ENCODE results near the gene PDS5A. TPM values are rescaled to one million over a fixed set of nuclear protein-coding genes. Genes with fewer than 3 reads are reported as not detected.

Gene PDS5A
- total and polyA plus RNA-seq, 2 of the 13 experiments (the other 11 are each of a cell fraction or from before 2014, with no cell fraction given) = 31.8 to 57.0 TPM

- TF ChIP-seq ZNF609 (CRISPR knock-in tag; IDR thresholded peaks at IDR 0.05; ENCODE audit: borderline replicate concordance) = peak; percentile 46; the same call in 1 of the 2 replicates
- TF ChIP-seq, protein P1, sequence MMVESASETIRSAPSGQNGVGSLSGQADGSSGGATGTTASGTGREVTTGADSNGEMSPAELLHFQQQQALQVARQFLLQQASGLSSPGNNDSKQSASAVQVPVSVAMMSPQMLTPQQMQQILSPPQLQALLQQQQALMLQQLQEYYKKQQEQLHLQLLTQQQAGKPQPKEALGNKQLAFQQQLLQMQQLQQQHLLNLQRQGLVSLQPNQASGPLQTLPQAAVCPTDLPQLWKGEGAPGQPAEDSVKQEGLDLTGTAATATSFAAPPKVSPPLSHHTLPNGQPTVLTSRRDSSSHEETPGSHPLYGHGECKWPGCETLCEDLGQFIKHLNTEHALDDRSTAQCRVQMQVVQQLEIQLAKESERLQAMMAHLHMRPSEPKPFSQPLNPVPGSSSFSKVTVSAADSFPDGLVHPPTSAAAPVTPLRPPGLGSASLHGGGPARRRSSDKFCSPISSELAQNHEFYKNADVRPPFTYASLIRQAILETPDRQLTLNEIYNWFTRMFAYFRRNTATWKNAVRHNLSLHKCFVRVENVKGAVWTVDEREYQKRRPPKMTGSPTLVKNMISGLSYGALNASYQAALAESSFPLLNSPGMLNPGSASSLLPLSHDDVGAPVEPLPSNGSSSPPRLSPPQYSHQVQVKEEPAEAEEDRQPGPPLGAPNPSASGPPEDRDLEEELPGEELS (CRISPR knock-in tag; IDR thresholded peaks at IDR 0.05) = peak; percentile 40; the same call in 1 of the 2 replicates
- peak; percentile 60; the same call in 1 of the 2 replicates for TF ChIP-seq ZFP90 (CRISPR knock-in tag; IDR thresholded peaks at IDR 0.05; ENCODE audit: borderline replicate concordance)
- TF ChIP-seq ZNF431 (CRISPR knock-in tag; IDR thresholded peaks at IDR 0.05; ENCODE audit: borderline replicate concordance, low read depth) = peak; percentile 78
- peak; percentile 29; the same call in 1 of the 2 replicates for TF ChIP-seq POLR2G (IDR thresholded peaks at IDR 0.05; ENCODE audit: low read depth, low read length)
- TF ChIP-seq ATF7 (IDR thresholded peaks at IDR 0.05) = no peak
- TF ChIP-seq ATF7 (CRISPR knock-in tag; IDR thresholded peaks at IDR 0.05) = no peak
- no peak for TF ChIP-seq KLF13 (CRISPR knock-in tag; IDR thresholded peaks at IDR 0.05)
- TF ChIP-seq IRF2 (CRISPR knock-in tag; IDR thresholded peaks at IDR 0.05) = peak; percentile 75; the same call in 1 of the 2 replicates
- TF ChIP-seq, protein P2, sequence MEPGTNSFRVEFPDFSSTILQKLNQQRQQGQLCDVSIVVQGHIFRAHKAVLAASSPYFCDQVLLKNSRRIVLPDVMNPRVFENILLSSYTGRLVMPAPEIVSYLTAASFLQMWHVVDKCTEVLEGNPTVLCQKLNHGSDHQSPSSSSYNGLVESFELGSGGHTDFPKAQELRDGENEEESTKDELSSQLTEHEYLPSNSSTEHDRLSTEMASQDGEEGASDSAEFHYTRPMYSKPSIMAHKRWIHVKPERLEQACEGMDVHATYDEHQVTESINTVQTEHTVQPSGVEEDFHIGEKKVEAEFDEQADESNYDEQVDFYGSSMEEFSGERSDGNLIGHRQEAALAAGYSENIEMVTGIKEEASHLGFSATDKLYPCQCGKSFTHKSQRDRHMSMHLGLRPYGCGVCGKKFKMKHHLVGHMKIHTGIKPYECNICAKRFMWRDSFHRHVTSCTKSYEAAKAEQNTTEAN (CRISPR knock-in tag; conservative IDR thresholded peaks at IDR 0.05) = peak; percentile 70; the same call in 1 of the 2 replicates
- no peak for TF ChIP-seq TRIM24 (CRISPR knock-in tag; IDR thresholded peaks at IDR 0.05)
- TF ChIP-seq PHF5A (CRISPR knock-in tag; IDR thresholded peaks at IDR 0.05; ENCODE audit: low read depth, unreplicated experiment) = peak; percentile 90
- TF ChIP-seq SP140L (CRISPR knock-in tag; IDR thresholded peaks at IDR 0.05; ENCODE audit: borderline replicate concordance) = peak; percentile 40; the same call in 1 of the 2 replicates
- TF ChIP-seq ZNF317 (CRISPR knock-in tag; IDR thresholded peaks at IDR 0.05) = 0 out of 2 replicates have a peak, but pooled peaks have one; percentile 50
- TF ChIP-seq ZNF598 (CRISPR knock-in tag; IDR thresholded peaks at IDR 0.05; ENCODE audit: borderline replicate concordance) = no peak; the same call in 1 of the 2 replicates
- TF ChIP-seq KAT2B (IDR thresholded peaks at IDR 0.05; ENCODE audit: borderline replicate concordance, low read depth, low read length) = no peak
- TF ChIP-seq, protein P3, sequence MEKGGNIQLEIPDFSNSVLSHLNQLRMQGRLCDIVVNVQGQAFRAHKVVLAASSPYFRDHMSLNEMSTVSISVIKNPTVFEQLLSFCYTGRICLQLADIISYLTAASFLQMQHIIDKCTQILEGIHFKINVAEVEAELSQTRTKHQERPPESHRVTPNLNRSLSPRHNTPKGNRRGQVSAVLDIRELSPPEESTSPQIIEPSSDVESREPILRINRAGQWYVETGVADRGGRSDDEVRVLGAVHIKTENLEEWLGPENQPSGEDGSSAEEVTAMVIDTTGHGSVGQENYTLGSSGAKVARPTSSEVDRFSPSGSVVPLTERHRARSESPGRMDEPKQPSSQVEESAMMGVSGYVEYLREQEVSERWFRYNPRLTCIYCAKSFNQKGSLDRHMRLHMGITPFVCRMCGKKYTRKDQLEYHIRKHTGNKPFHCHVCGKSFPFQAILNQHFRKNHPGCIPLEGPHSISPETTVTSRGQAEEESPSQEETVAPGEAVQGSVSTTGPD (CRISPR knock-in tag; IDR thresholded peaks at IDR 0.05) = no peak
- peak; percentile 53; the same call in 1 of the 2 replicates for TF ChIP-seq TSC22D2 (CRISPR knock-in tag; IDR thresholded peaks at IDR 0.05; ENCODE audit: borderline replicate concordance)
- TF ChIP-seq POLR2A (IDR thresholded peaks at IDR 0.05; ENCODE audit: insufficient read depth in 1 of 2, low read depth in 2 of 2, low read length in 2 of 2) = peak; percentile 39 to 70
Observed at GRCh38 chr4:39977489-39978377, at the start of gene PDS5A (continued).

Data from HepG2 (cell line).